Peyer's patch (tissue), 4 donors: ENCODE measurements around the gene TRIM73. TPM values are rescaled to one million over a fixed set of nuclear protein-coding genes. Genes with fewer than 3 reads are reported as not detected.
"Not testable (repeated sequence)": the region's sequence is repeated elsewhere in the genome, so short reads cannot be mapped to it uniquely, and the experiment has no call there.

Experiments used
- DNase-seq, 3 donors: peaks; one replicate each; pipeline ENCODE4 v3.0.0-alpha.2; 2017 to 2019
- H3K27ac ChIP-seq, 4 donors: fragments of 200-600 bp; sonication (generic); one replicate each; pipeline ENCODE4 v1.5.1; 2016 to 2019
- H3K27me3 ChIP-seq, 2 donors: fragments of 200-600 bp; sonication (generic); one replicate each; pipeline ENCODE4 v1.5.1; 2019
- H3K36me3 ChIP-seq, 3 donors: fragments of 200-600 bp; sonication (generic); one replicate each; pipeline ENCODE4 v1.5.1; 2016 to 2019
- H3K4me1 ChIP-seq, 4 donors: fragments of 200-600 bp; sonication (generic); one replicate each; pipeline ENCODE4 v1.5.1; 2016 to 2019
- H3K4me3 ChIP-seq, 4 donors: fragments of 200-600 bp; sonication (generic); 1 replicate in 3 of 4; 2 replicates in 1 of 4; pipeline ENCODE4 v1.5.1; 2016 to 2019; ENCODE audit warnings: mild to moderate bottlenecking in 1 of 4
- H3K9me3 ChIP-seq, 4 donors: fragments of 200-600 bp; sonication (generic); one replicate each; pipeline ENCODE4 v1.5.1; 2016 to 2019; ENCODE audit warnings: mild to moderate bottlenecking in 1 of 4
- CTCF ChIP-seq, 6 experiments: fragments of 450-650 bp in 4 of 6; fragments of 200-600 bp in 2 of 6; sonication (generic) in 1 of 6; IDR thresholded peaks; one replicate each; pipeline ENCODE4 v1.5.1; 2017 to 2019; ENCODE audit warnings: antibody characterized with exemption in 6 of 6, mild to moderate bottlenecking in 3 of 6, moderate library complexity in 1 of 6
- POLR2A ChIP-seq, 2 donors: fragments of 450-650 bp; IDR thresholded peaks; one replicate each; pipeline ENCODE4 v1.5.1; 2017; ENCODE audit warnings: antibody characterized with exemption in 2 of 2, mild to moderate bottlenecking in 2 of 2, moderate library complexity in 2 of 2
- small RNA-seq, 2 donors: library from RNA; depleted of rRNA; stranded (forward); fragments of <200 nt; gene quantifications; one replicate each; pipeline ENCODE3, GENCODE V24; 2016
- total RNA-seq, 4 donors: library from RNA; depleted of rRNA; stranded (reverse); fragments of >200 nt; gene quantifications; one replicate each; pipeline ENCODE4 v1.1.0, GENCODE V29; 2016

The TRIM73 gene
- total RNA-seq, 4 donors from 2014 or later, result 4.9 to 14.8 (median 8.9) TPM

DNA sequence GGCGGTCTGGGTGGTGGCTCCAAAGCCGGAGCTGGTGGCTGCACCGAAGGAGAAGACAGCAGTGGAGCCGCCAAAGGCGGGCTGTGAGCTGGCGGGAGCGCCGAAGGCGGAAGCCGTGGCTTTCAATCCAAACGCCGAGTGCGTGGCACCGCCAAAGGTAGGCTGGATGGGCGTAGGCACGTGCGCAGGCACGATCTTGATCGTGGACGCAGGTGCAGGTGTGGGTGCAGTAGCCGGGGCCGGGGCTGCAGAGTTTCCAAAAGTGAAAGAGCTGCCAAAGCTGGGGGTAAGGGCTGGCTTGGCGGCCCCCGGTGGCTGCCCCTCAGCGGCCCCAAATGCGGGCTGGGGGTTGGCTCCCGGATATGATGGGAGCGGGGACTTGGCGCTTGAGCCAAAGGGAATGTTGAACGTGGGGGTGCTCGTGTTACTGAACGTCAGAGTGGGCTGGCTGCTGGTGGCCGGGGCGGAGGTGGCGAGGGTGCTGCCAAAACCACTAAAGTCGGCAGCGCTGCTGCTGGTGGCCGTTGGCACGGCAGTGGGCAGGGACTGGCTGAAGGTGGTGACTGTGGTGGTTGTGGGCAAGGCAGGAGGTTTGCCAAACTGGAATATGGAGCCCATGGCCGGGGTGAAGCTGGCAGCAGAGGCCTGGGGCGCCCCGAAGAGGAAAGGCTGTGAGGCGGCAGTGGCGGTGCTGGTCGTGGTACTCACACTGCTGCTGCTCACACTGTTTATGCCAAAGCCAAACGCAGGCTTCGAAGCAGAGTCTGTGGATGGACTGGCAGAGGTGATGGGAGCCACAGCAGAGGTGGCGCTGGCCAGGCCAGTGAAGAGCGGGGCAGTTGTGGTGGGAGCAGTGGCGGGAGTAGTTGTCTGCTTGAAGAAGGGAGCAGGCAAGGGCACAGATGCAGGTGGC, 26.6 kb downstream of the TRIM73 start:
- H3K9me3 ChIP-seq, H3K27ac ChIP-seq, H3K27me3 ChIP-seq, H3K4me3 ChIP-seq, H3K4me1 ChIP-seq: not testable (repeated sequence)
- H3K36me3 ChIP-seq, result peaks cover 0 to 23% (median 0%) of the 10 kb centered on the region in 3 donors
- DNase-seq, result peak in 1 of 3 donors; percentile 38

- H3K4me3 ChIP-seq, H3K9me3 ChIP-seq, H3K27ac ChIP-seq, H3K4me1 ChIP-seq, H3K27me3 ChIP-seq, DNase-seq: not testable (repeated sequence)
- peaks cover 0 to 27% (median 0%) of the 10 kb centered on the region in 3 donors for H3K36me3 ChIP-seq
These were observed 28.1 kb downstream of the TRIM73 start for GRCh38 chr7:75423481-75423880.

GRCh38 chr7:75439000-75439399, 43.6 kb downstream of the TRIM73 start:
- not testable (repeated sequence) for H3K4me3 ChIP-seq, H3K4me1 ChIP-seq, H3K27ac ChIP-seq, DNase-seq, H3K9me3 ChIP-seq, H3K27me3 ChIP-seq
- peaks cover 0 to 69% (median under 1%) of the 10 kb centered on the region in 3 donors for H3K36me3 ChIP-seq

GRCh38 chr7:75442101-75442464, 46.7 kb downstream of the TRIM73 start:
- not testable (repeated sequence) for H3K9me3 ChIP-seq, H3K27me3 ChIP-seq, H3K4me1 ChIP-seq, DNase-seq
- peaks cover 0 to 38% (median 0%) of the 10 kb centered on the region in 3 donors for H3K36me3 ChIP-seq
- H3K4me3 ChIP-seq, result peak overlapping the region; percentile 53 to 72 (median 62)
- H3K27ac ChIP-seq, result peak overlapping the region; percentile 83 to 85 (median 84)

DNA sequence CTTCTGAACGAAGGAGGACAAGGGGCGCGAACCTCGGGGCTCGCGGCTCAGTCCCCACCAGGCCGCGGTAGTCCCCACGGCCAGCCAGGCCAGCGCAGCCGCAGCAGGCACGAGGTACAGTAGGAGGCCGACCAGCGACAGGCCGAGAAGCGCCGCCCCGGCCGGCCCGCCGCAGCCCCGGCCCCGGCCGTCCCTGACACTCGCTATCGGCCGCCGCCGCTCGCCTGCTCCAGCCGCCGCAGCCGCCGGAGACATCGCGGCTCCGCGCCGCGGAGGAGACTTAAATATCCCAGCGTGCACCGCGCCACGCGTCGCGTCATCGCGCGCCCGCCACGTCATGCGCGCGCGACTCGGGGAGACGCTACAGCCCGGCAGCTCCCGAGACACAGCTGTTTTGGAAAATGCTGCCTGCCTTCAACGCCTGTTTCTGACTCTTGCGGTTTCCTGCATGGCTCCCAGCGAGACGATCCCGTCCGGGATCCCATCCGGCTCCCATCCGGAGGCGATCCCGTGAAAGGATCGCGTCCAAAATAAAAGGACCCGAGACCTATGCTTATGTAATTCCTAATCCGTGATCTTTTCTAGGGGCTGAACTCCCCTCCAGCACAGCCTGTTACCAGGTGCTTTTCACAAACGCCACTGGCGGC, 47.2 kb downstream of the TRIM73 start:
- H3K4me1 ChIP-seq, H3K27me3 ChIP-seq, H3K9me3 ChIP-seq: not testable (repeated sequence)
- peak overlapping the region; percentile 53 to 72 (median 62) for H3K4me3 ChIP-seq
- TF ChIP-seq POLR2A (IDR thresholded peaks at IDR 0.05), result peak in 1 of 2 donors; percentile 77
- H3K27ac ChIP-seq, result peak overlapping the region; percentile 83 to 85 (median 84)
- H3K36me3 ChIP-seq, result peaks cover 0 to 33% (median 0%) of the 10 kb centered on the region in 3 donors
- DNase-seq, result peak in 1 of 3 donors; percentile 54

DNA sequence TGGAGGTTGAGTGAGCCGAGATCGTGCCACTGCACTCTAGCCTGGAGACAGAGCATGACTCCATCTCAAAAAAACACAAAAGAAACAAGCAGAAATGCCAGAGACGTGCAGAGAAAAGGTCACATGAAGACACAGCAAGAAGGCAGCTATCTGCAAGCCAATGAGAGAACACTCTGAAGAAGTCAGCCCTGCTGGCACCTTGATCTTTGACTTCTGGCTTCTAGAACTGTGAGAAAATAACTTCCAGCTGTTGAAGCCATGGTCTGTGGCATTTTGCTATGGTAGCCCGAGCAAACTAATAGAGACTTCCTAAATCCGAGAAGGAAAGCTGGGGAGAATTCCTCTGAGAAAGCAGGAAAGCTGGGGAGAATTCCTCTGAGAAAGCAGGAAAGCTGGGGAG, 54.5 kb downstream of the TRIM73 start:
- H3K27ac ChIP-seq, DNase-seq, H3K36me3 ChIP-seq, H3K9me3 ChIP-seq, H3K4me1 ChIP-seq, H3K4me3 ChIP-seq, H3K27me3 ChIP-seq: not testable (repeated sequence)

- H3K4me3 ChIP-seq, H3K9me3 ChIP-seq, H3K27ac ChIP-seq, H3K27me3 ChIP-seq, H3K4me1 ChIP-seq, H3K36me3 ChIP-seq, DNase-seq: not testable (repeated sequence)
- TF ChIP-seq CTCF (IDR thresholded peaks at IDR 0.05), result peak in 3 of 6 experiments; percentile 5 to 43 (median 21)
These were observed 57.1 kb downstream of the TRIM73 start for GRCh38 chr7:75452494-75452955.

Small RNA genes lying within 50 kb of the gene (small RNA-seq; reads per million reads assigned to genes)
- gene RF00019, result 0 reads per million in 2 donors

Other genes starting within 250 kb of the TRIM73 start
- gene POM121C, start 90.7 kb downstream of the TRIM73 start, total RNA-seq, result 10 to 100 TPM; 21.0 to 35.0 (median 31.9) TPM
- not detected for gene SPDYE5, start 96.7 kb downstream of the TRIM73 start, total RNA-seq